HepG2 (cell line): ENCODE measurements around the gene SLC2A8. TPM values are rescaled to one million over a fixed set of nuclear protein-coding genes. Genes with fewer than 3 reads are reported as not detected.
A peak's percentile ranks its signal among the peaks of the same experiment; 100 is the strongest.

Experiments used
- HDAC1 ChIP-seq: sonication (generic); formaldehyde crosslinking; IDR thresholded peaks from 2 replicates; pipeline ENCODE4 v1.5.1; 2020; ENCODE audit warnings: mild to moderate bottlenecking, missing genetic modification reagents
- MBD4 ChIP-seq: IDR thresholded peaks from 2 replicates; pipeline ENCODE4 v1.6.1; 2012; ENCODE audit warnings: low read length, inconsistent platforms, borderline replicate concordance
- TBP ChIP-seq: sonication (generic); formaldehyde crosslinking; IDR thresholded peaks from 2 replicates; pipeline ENCODE4 v1.5.0; 2020; ENCODE audit warnings: missing genetic modification reagents
- ZMYM3 ChIP-seq: sonication (generic); formaldehyde crosslinking; IDR thresholded peaks from 2 replicates; pipeline ENCODE4 v1.5.1; 2020; ENCODE audit warnings: mild to moderate bottlenecking, missing genetic modification reagents
- ZNF468 ChIP-seq: sonication (generic); formaldehyde crosslinking; IDR thresholded peaks from 2 replicates; pipeline ENCODE4 v1.8.0; 2022; ENCODE audit warnings: mild to moderate bottlenecking, moderate library complexity, missing genetic modification reagents
- ZNF672 ChIP-seq: sonication (generic); formaldehyde crosslinking; IDR thresholded peaks from 2 replicates; pipeline ENCODE4 v1.8.1; 2022; ENCODE audit warnings: missing genetic modification reagents
- polyA plus RNA-seq, 8 experiments: library from polyadenylated mRNA; depleted of rRNA in 3 of 8; stranded (reverse) in 7 of 8; unstranded in 1 of 8; fragments of >200 nt; fragmentation: Illumina TruSeq in 4 of 8; extraction: Trizol in 4 of 8; gene quantifications; 2 replicates each; pipeline versions ENCODE4 v1.2.1 to v1.2.3, GENCODE V29; 2011 to 2016; ENCODE audit warnings: low read depth in 4 of 8, missing spikeins in 1 of 8, mixed read lengths in 1 of 8; ENCODE audit not compliant: insufficient read depth in 1 of 8
- total RNA-seq, 5 experiments: library from RNA; depleted of rRNA; stranded (reverse); fragments of >200 nt; fragmentation: Illumina TruSeq; extraction: Trizol; gene quantifications; 2 replicates each; pipeline ENCODE4 v1.2.3, GENCODE V29; 2016; ENCODE audit warnings: low read depth in 1 of 5
- TF ChIP-seq, protein P1 (sequence below): sonication (generic); formaldehyde crosslinking; IDR thresholded peaks from 2 replicates; pipeline ENCODE4 v1.5.0; 2020; ENCODE audit warnings: mild to moderate bottlenecking, low read depth, missing genetic modification reagents, borderline replicate concordance
- TF ChIP-seq, protein P2 (sequence below): sonication (generic); formaldehyde crosslinking; IDR thresholded peaks from 2 replicates; pipeline ENCODE4 v1.4.0; 2020; ENCODE audit warnings: missing genetic modification reagents, borderline replicate concordance
- TF ChIP-seq, protein P3 (sequence below): IDR thresholded peaks from 2 replicates; pipeline ENCODE4 v1.6.1; 2012; ENCODE audit warnings: low read depth, low read length, improper control_type of control experiment
- TF ChIP-seq, protein P4 (sequence below): sonication (generic); formaldehyde crosslinking; IDR thresholded peaks from 2 replicates; pipeline ENCODE4 v1.8.0; 2022; ENCODE audit warnings: missing genetic modification reagents, low read depth, mild to moderate bottlenecking, borderline replicate concordance
- TF ChIP-seq, protein P5 (sequence below): sonication (generic); formaldehyde crosslinking; IDR thresholded peaks from 2 replicates; pipeline ENCODE4 v1.4.0; 2020; ENCODE audit warnings: mild to moderate bottlenecking, missing genetic modification reagents
- TF ChIP-seq, protein P6 (sequence below): sonication (generic); formaldehyde crosslinking; IDR thresholded peaks from 2 replicates; pipeline ENCODE4 v1.5.0; 2020; ENCODE audit warnings: mild to moderate bottlenecking, missing genetic modification reagents, moderate library complexity
- TF ChIP-seq, protein P7 (sequence below): sonication (generic); formaldehyde crosslinking; IDR thresholded peaks from 2 replicates; pipeline ENCODE4 v1.4.0; 2020; ENCODE audit warnings: missing genetic modification reagents
- TF ChIP-seq, protein P8 (sequence below): IDR thresholded peaks from 2 replicates; pipeline ENCODE4 v1.6.1; 2016; ENCODE audit warnings: missing biosample characterization, missing genetic modification reagents, low read depth

SLC2A8 gene
- total and polyA plus RNA-seq, 2 of the 13 experiments (the other 11 are each of a cell fraction or from before 2014, with no cell fraction given): 22.6 to 48.6 TPM

DNA sequence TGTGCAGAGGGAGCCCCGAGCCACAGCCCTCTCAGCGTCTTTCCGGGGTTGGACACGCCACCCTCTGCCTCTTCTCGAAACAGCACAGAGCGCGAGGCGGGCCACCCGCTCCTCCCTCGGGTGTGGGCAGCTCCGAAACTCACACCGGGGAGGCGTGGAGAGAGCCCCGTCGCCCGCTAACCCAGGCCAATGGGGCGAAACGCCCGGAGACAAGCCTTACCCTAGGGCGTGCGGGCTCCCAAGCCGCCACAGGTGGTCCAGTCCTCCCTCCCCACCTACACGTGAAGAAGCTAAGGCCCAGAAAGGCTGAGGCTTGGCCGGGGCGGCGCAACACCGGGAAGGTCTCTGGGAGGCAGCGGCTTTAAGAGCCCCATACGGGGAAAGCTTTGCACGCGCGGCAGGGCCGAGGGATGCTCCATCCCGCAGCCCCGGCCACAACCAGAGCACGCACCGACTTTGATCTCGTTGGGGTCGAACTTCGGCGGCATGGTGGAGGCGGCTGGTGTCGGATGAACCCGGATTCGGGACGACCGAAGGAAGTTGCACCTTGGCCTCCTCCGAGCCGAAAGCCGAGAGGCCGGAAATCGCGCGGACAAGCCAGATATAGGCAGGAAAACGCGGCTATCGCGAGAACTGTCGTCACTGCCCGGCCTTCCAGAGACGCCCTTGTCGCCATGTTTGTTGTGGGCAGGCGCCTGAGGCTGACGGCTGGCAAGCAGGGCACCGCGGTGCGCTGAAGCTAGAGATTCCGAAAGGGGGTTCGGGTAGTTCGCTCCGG is 54.0 kb downstream of the SLC2A8 start, which contains the start of the genes LRSAM1 and RPL12 (continued):
- TF ChIP-seq, protein P1, sequence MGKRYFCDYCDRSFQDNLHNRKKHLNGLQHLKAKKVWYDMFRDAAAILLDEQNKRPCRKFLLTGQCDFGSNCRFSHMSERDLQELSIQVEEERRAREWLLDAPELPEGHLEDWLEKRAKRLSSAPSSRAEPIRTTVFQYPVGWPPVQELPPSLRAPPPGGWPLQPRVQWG (CRISPR knock-in tag): no peak
- TF ChIP-seq, protein P2, sequence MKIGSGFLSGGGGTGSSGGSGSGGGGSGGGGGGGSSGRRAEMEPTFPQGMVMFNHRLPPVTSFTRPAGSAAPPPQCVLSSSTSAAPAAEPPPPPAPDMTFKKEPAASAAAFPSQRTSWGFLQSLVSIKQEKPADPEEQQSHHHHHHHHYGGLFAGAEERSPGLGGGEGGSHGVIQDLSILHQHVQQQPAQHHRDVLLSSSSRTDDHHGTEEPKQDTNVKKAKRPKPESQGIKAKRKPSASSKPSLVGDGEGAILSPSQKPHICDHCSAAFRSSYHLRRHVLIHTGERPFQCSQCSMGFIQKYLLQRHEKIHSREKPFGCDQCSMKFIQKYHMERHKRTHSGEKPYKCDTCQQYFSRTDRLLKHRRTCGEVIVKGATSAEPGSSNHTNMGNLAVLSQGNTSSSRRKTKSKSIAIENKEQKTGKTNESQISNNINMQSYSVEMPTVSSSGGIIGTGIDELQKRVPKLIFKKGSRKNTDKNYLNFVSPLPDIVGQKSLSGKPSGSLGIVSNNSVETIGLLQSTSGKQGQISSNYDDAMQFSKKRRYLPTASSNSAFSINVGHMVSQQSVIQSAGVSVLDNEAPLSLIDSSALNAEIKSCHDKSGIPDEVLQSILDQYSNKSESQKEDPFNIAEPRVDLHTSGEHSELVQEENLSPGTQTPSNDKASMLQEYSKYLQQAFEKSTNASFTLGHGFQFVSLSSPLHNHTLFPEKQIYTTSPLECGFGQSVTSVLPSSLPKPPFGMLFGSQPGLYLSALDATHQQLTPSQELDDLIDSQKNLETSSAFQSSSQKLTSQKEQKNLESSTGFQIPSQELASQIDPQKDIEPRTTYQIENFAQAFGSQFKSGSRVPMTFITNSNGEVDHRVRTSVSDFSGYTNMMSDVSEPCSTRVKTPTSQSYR (CRISPR knock-in tag): peak; percentile 25; the same call in 1 of the 2 replicates
- TF ChIP-seq TBP (peak; percentile 32; the same call in 1 of the 2 replicates), MBD4 (no peak), ZNF468 (CRISPR knock-in tag) (no peak), HDAC1 (CRISPR knock-in tag) (peak; percentile 90), ZNF672 (CRISPR knock-in tag) (peak; percentile 63; the same call in 1 of the 2 replicates), ZMYM3 (no peak)
- TF ChIP-seq, protein P3, sequence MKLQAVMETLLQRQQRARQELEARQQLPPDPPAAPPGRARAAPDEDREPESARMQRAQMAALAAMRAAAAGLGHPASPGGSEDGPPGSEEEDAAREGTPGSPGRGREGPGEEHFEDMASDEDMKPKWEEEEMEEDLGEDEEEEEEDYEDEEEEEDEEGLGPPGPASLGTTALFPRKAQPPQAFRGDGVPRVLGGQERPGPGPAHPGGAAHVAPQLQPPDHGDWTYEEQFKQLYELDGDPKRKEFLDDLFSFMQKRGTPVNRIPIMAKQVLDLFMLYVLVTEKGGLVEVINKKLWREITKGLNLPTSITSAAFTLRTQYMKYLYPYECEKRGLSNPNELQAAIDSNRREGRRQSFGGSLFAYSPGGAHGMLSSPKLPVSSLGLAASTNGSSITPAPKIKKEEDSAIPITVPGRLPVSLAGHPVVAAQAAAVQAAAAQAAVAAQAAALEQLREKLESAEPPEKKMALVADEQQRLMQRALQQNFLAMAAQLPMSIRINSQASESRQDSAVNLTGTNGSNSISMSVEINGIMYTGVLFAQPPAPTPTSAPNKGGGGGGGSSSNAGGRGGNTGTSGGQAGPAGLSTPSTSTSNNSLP: no peak
- TF ChIP-seq, protein P4, sequence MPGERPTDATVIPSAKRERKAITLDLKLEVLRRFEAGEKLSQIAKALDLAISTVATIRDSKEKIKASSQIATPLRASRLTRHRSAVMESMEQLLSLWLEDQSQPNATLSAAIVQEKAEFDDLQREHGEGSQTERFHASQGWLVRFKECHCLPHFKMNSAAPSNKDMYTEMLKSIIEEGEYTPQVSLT: no peak
- TF ChIP-seq, protein P5, sequence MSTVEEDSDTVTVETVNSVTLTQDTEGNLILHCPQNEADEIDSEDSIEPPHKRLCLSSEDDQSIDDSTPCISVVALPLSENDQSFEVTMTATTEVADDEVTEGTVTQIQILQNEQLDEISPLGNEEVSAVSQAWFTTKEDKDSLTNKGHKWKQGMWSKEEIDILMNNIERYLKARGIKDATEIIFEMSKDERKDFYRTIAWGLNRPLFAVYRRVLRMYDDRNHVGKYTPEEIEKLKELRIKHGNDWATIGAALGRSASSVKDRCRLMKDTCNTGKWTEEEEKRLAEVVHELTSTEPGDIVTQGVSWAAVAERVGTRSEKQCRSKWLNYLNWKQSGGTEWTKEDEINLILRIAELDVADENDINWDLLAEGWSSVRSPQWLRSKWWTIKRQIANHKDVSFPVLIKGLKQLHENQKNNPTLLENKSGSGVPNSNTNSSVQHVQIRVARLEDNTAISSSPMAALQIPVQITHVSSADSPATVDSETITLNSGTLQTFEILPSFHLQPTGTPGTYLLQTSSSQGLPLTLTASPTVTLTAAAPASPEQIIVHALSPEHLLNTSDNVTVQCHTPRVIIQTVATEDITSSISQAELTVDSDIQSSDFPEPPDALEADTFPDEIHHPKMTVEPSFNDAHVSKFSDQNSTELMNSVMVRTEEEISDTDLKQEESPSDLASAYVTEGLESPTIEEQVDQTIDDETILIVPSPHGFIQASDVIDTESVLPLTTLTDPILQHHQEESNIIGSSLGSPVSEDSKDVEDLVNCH (CRISPR knock-in tag): 0 out of 2 replicates have a peak, but pooled peaks have one; percentile 88
- TF ChIP-seq, protein P6, sequence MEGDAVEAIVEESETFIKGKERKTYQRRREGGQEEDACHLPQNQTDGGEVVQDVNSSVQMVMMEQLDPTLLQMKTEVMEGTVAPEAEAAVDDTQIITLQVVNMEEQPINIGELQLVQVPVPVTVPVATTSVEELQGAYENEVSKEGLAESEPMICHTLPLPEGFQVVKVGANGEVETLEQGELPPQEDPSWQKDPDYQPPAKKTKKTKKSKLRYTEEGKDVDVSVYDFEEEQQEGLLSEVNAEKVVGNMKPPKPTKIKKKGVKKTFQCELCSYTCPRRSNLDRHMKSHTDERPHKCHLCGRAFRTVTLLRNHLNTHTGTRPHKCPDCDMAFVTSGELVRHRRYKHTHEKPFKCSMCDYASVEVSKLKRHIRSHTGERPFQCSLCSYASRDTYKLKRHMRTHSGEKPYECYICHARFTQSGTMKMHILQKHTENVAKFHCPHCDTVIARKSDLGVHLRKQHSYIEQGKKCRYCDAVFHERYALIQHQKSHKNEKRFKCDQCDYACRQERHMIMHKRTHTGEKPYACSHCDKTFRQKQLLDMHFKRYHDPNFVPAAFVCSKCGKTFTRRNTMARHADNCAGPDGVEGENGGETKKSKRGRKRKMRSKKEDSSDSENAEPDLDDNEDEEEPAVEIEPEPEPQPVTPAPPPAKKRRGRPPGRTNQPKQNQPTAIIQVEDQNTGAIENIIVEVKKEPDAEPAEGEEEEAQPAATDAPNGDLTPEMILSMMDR: no peak
- TF ChIP-seq, protein P7, sequence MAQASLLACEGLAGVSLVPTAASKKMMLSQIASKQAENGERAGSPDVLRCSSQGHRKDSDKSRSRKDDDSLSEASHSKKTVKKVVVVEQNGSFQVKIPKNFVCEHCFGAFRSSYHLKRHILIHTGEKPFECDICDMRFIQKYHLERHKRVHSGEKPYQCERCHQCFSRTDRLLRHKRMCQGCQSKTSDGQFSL (CRISPR knock-in tag): peak; percentile 59; the same call in 1 of the 2 replicates
- TF ChIP-seq, protein P8, sequence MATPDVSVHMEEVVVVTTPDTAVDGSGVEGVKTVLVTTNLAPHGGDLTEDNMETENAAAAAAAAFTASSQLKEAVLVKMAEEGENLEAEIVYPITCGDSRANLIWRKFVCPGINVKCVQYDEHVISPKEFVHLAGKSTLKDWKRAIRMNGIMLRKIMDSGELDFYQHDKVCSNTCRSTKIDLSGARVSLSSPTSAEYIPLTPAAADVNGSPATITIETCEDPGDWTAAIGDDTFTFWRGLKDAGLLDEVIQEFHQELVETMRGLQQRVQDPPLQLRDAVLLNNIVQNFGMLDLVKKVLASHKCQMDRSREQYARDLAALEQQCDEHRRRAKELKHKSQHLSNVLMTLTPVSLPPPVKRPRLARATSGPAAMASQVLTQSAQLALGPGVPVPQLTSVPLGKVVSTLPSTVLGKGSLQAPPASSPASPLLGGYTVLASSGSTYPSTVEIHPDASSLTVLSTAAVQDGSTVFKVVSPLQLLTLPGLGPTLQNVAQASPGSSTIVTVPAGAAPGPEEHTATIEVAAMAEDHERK: no peak
